Hematopoietic multipotent progenitor cell treated with erythropoietin and hydrocortisone succinate and interleukin-3 and kit ligand, for 8 days (in vitro differentiated cells): ENCODE measurements around the gene ZNF221.

Source experiments
- DNase-seq: peaks from one replicate; pipeline ENCODE4 v3.0.0-alpha.2; 2015

The ZNF221 gene

GRCh38 chr19:43960411-43960810 is 9.4 kb downstream of the ZNF221 start:
- no peak for DNase-seq

GRCh38 chr19:43966079-43966694 is 15.2 kb downstream of the ZNF221 start:
- DNase-seq, result no peak

GRCh38 chr19:43976732-43977131 is 25.7 kb downstream of the ZNF221 start:
- DNase-seq, result no peak

- DNase-seq, result no peak
Observed at GRCh38 chr19:43983544-43983911, 32.5 kb downstream of the ZNF221 start.

- DNase-seq, result peak; percentile 93
Observed at GRCh38 chr19:43983912-43984686, 33.1 kb downstream of the ZNF221 start, which contains the start of gene ZNF155. Gene ZNF155 (plus strand): TSS chr19:43984188. CDS start chr19:43988544, 4,356 bp downstream.

- peak; percentile 8 for DNase-seq
Observed at GRCh38 chr19:43984687-43985000, 33.6 kb downstream of the ZNF221 start.

- DNase-seq, result no peak
Observed at GRCh38 chr19:43997631-43998290, 46.7 kb downstream of the ZNF221 start.

GRCh38 chr19:44002212-44002565 is 51.2 kb downstream of the ZNF221 start:
- no peak for DNase-seq

GRCh38 chr19:44002566-44003460 is 51.8 kb downstream of the ZNF221 start, which contains the start of gene ZNF230:
Gene ZNF230 (plus strand): TSS chr19:44002957. CDS start chr19:44007079, 4,122 bp downstream.
- DNase-seq, result peak; percentile 98

- DNase-seq, result peak; percentile 51
Observed at GRCh38 chr19:44003461-44004009, 52.5 kb downstream of the ZNF221 start.

GRCh38 chr19:44005973-44006372 is 54.9 kb downstream of the ZNF221 start:
- no peak for DNase-seq

GRCh38 chr19:44007473-44007872 is 56.4 kb downstream of the ZNF221 start:
- no peak for DNase-seq

- no peak for DNase-seq
Observed at GRCh38 chr19:44010468-44010867, 59.4 kb downstream of the ZNF221 start.
